ENCODE measurements around the gene IARS1. TPM values are rescaled to one million over a fixed set of nuclear protein-coding genes. Genes with fewer than 3 reads are reported as not detected.

The IARS1 gene
- total and polyA plus RNA-seq, 2 of the 13 experiments (the other 11 are each of a cell fraction or from before 2014, with no cell fraction given), result 55.9 to 185 TPM

GRCh38 chr9:92333282-92333634 is 39.8 kb upstream of the IARS1 start (continued):
- TF ChIP-seq REST (IDR thresholded peaks at IDR 0.05; ENCODE audit: borderline replicate concordance in 1 of 2, low read depth in 1 of 2, low read length in 2 of 2), result no peak
- no peak for TF ChIP-seq KLF6 (CRISPR knock-in tag; IDR thresholded peaks at IDR 0.05)
- TF ChIP-seq NCOA2 (CRISPR knock-in tag; IDR thresholded peaks at IDR 0.05), result no peak

- no peaks in the 10 kb centered on the region for H3K27me3 ChIP-seq (ENCODE audit: control insufficient read depth in 1 of 2, insufficient read depth in 2 of 2, low read length in 2 of 2)
- H2AFZ ChIP-seq (ENCODE audit: low read length), result no peak overlapping the region
- intact Hi-C loops (cut with micrococcal nuclease; ENCODE audit: unreplicated experiment), result no loop called here
- ATAC-seq (no peak), DNase-seq (ENCODE audit: low spot score) (no peak), FAIRE-seq (no peak)
- no TSS peak for BruUV-seq (replicated peaks)
- POLR2A ChIA-PET, result no interaction called here
- CTCF ChIA-PET (ENCODE audit: low intra/inter-chr PET ratio, low total read pairs), result no interaction called here
- no peak overlapping the region for H3K4me3 ChIP-seq (replicated peaks in 1 of 3; ENCODE audit: insufficient read depth in 1 of 3, low read depth in 2 of 3, low read length in 3 of 3)
- in situ Hi-C loops (cut with HindIII; ENCODE audit: extremely low pct_ligation_motif_present, low pct_unique_long_range_greater_than_20kb), result no loop called here
- H3K4me1 ChIP-seq (ENCODE audit: insufficient read depth, low read length), result peaks cover 7% of the 10 kb centered on the region
- no peak overlapping the region for H3K9ac ChIP-seq (ENCODE audit: insufficient read depth, low read depth, low read length)
- H3K9me3 ChIP-seq (ENCODE audit: low read length), result no peaks in the 10 kb centered on the region
- no peak overlapping the region for H3K27ac ChIP-seq (ENCODE audit: extremely low read length, insufficient read depth, low read length)
- no peaks in the 10 kb centered on the region for H4K20me1 ChIP-seq (ENCODE audit: insufficient read depth, low read length)
- 93% methylated on average over 3 of the region's 3 CpGs for WGBS (ENCODE audit: low lambda C conversion rate)
- H3K79me2 ChIP-seq (ENCODE audit: insufficient read depth, low read length), result no peaks in the 10 kb centered on the region
- H3K4me2 ChIP-seq (ENCODE audit: low read depth, low read length), result no peak overlapping the region
- peaks cover 0 to 5% of the 10 kb centered on the region in 2 experiments; a peak in 2 of 5 replicates for H3K36me3 ChIP-seq (replicated peaks in 1 of 2; ENCODE audit: control insufficient read depth in 1 of 2, insufficient read depth in 2 of 2, low read length in 2 of 2)
- TF ChIP-seq ZBTB25 (CRISPR knock-in tag; IDR thresholded peaks at IDR 0.05) (no peak), GPN1 (CRISPR knock-in tag; IDR thresholded peaks at IDR 0.05; ENCODE audit: borderline replicate concordance) (no peak), ZNF800 (CRISPR knock-in tag; IDR thresholded peaks at IDR 0.05) (no peak), ZNF704 (CRISPR knock-in tag; IDR thresholded peaks at IDR 0.05; ENCODE audit: borderline replicate concordance) (no peak), HOXA7 (CRISPR knock-in tag; IDR thresholded peaks at IDR 0.05) (no peak), AGO2 (optimal IDR thresholded peaks at IDR 0.05; ENCODE audit: low read depth, low read length) (no peak), POGZ (CRISPR knock-in tag; IDR thresholded peaks at IDR 0.05) (no peak), SRF (IDR thresholded peaks at IDR 0.05; ENCODE audit: low read depth, low read length) (no peak)
Measured at GRCh38 chr9:92332577-92333281, 39.2 kb upstream of the IARS1 start.
